Tibial artery (tissue), 4 donors: ENCODE data around the gene PI4K2A.
A peak's percentile ranks its signal among the peaks of the same experiment; 100 is the strongest.

Source experiments
- DNase-seq, 2 donors: peaks; one replicate each; pipeline ENCODE4 v3.0.0-alpha.2; 2019
- H3K27ac ChIP-seq, 2 donors: fragments of 200-600 bp; sonication (generic) in 1 of 2; 1 replicate in 1 of 2; 2 replicates in 1 of 2; pipeline ENCODE4 v1.5.1; 2018 to 2019; ENCODE audit warnings: mild to moderate bottlenecking in 1 of 2
- H3K27me3 ChIP-seq, 2 donors: fragments of 200-600 bp; sonication (generic) in 1 of 2; one replicate each; pipeline versions ENCODE4 v1.5.1 to v1.6.0; 2016 to 2019
- H3K36me3 ChIP-seq, 3 donors: fragments of 200-600 bp; sonication (generic) in 2 of 3; one replicate each; pipeline ENCODE4 v1.5.1; 2016 to 2019; ENCODE audit warnings: mild to moderate bottlenecking in 2 of 3
- H3K4me1 ChIP-seq, 4 donors: fragments of 200-600 bp; sonication (generic) in 2 of 4; 1 replicate in 3 of 4; 2 replicates in 1 of 4; pipeline ENCODE4 v1.5.1; 2016 to 2019
- H3K4me3 ChIP-seq, 2 donors: fragments of 200-600 bp; sonication (generic) in 1 of 2; 1 replicate in 1 of 2; 2 replicates in 1 of 2; pipeline ENCODE4 v1.5.1; 2018 to 2019; ENCODE audit warnings: mild to moderate bottlenecking in 2 of 2
- H3K9me3 ChIP-seq, 3 donors: fragments of 200-600 bp; sonication (generic) in 1 of 3; one replicate each; pipeline ENCODE4 v1.5.1; 2016 to 2019
- CTCF ChIP-seq, 2 experiments: fragments of 200-600 bp in 1 of 2; fragments of 450-650 bp in 1 of 2; IDR thresholded peaks; one replicate each; pipeline ENCODE4 v1.5.1; 2017 to 2019; ENCODE audit warnings: antibody characterized with exemption in 2 of 2, mild to moderate bottlenecking in 1 of 2, moderate library complexity in 1 of 2
- intact Hi-C: fragments of 100-400 bp; cut with DNase I; formaldehyde crosslinking; loops from one replicate; pipeline ENCODE4 v1.15.0; 2023; ENCODE audit warnings: low total_unique reads

Gene PI4K2A

DNA sequence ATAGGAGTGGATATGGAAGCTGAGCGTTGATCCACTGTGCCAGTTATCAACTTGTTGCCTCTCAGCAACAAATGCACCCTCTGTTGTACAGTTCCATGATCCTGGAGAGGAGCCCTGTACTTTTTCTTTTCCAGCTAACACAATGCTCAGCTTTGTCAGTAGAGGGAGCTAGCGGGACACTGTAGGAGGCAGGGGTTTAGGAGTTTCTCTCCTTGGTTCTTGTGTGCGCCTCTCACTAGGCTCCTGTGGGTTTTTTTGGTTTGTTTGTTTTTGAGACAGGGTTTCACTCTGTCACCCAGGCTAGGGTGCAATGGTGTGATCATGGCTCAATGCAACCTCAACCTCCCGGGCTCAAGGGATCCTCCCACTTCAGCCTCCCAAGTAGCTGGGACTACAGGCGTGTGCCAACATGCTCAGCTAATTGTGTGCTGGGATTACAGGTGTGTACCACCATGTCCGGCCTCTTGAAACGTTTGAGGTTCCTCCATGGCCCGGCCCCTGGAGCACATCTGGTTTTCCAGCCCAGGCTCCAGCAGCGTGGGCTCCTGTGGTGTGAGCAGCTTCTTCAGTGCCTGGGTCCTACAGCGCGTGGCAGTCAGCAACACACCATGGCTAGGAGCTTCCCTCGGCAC is 61.1 kb downstream of the PI4K2A start:
- Histone ChIP-seq H3K27ac (no peak overlapping the region), H3K9me3 (no peaks in the 10 kb centered on the region), H3K36me3 (no peaks in the 10 kb centered on the region), H3K4me3 (no peak overlapping the region), H3K27me3 (no peaks in the 10 kb centered on the region), H3K4me1 (peaks cover 0 to 11% (median 5%) of the 10 kb centered on the region in 4 donors)
- intact Hi-C loops = no loop called here
- peak in 1 of 2 donors; percentile 61 for DNase-seq
- peak; percentile 86 to 91 for TF ChIP-seq CTCF (IDR thresholded peaks at IDR 0.05)

- Histone ChIP-seq H3K27ac (no peak overlapping the region), H3K9me3 (no peaks in the 10 kb centered on the region), H3K4me1 (peaks cover 4 to 27% (median 17%) of the 10 kb centered on the region in 4 donors), H3K36me3 (no peaks in the 10 kb centered on the region), H3K27me3 (no peaks in the 10 kb centered on the region), H3K4me3 (no peak overlapping the region)
- no peak for TF ChIP-seq CTCF (IDR thresholded peaks at IDR 0.05)
- peak in 1 of 2 donors; percentile 23 for DNase-seq
- intact Hi-C loops = no loop called here
These were observed 63.1 kb downstream of the PI4K2A start for GRCh38 chr10:97703398-97704067.

DNA sequence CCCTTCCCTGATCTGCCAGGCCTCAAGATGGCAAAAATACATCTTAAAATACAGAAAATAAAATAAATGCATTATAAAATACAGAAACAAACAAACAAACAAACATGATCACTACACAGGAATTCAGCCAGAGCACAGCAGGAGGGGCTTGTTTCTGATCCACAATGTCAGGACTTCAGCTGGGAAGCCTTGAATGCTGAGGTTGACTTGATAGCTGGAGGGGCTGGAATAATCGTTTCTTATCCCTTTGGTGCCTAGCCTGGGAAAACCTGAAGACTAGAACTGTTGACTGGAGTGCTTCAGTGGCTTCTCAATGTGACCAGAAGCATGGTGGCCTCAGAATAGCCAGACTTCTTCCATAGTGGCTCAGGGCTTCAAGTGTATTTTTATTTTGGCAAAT is 63.9 kb downstream of the PI4K2A start:
- intact Hi-C loops = no loop called here
- no peaks in the 10 kb centered on the region for H3K27me3 ChIP-seq
- peaks cover 4 to 34% (median 23%) of the 10 kb centered on the region in 4 donors for H3K4me1 ChIP-seq
- TF ChIP-seq CTCF (IDR thresholded peaks at IDR 0.05) = no peak
- H3K9me3 ChIP-seq = no peaks in the 10 kb centered on the region
- H3K27ac ChIP-seq = no peak overlapping the region
- no peak overlapping the region for H3K4me3 ChIP-seq
- H3K36me3 ChIP-seq = no peaks in the 10 kb centered on the region
- no peak for DNase-seq

DNA sequence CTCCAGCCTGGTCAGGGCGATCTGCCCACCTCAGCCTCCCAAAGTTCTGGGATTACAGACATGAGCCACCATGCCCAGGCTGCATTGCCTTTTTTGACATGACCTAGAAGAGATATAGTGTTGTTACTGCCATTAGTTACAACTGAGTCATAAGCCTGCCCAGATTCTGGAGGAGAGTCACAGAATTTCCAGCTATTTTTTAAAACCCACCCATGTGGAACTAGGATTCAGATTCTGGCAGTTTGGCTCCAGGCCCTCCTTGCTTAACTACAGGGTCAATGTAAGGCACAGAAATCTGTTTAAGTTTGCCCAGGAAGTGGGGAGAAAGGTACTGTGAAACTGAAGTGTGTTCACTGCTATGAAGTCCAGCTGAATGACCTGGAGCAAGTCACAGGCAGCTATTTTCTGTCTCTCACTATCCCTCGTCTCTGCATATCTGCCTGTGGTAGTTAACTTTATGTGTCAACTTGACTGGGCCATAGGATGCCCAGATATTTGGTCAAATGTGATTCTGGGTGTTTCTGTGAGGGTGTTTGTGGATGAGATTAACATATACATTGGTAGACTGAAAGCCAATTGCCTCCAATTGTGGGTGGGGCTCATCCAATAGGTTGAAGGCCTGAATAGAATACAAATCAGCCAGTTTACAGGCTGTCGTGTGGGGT is 64.7 kb downstream of the PI4K2A start:
- H3K27me3 ChIP-seq = no peaks in the 10 kb centered on the region
- no peak overlapping the region for H3K27ac ChIP-seq
- H3K4me1 ChIP-seq = peaks cover 4 to 41% (median 28%) of the 10 kb centered on the region in 4 donors
- intact Hi-C loops = no loop called here
- peak in 1 of 2 donors; percentile 21 for DNase-seq
- TF ChIP-seq CTCF (IDR thresholded peaks at IDR 0.05) = no peak
- no peaks in the 10 kb centered on the region for H3K36me3 ChIP-seq
- H3K4me3 ChIP-seq = no peak overlapping the region
- no peaks in the 10 kb centered on the region for H3K9me3 ChIP-seq

- no peaks in the 10 kb centered on the region for H3K9me3 ChIP-seq
- no peaks in the 10 kb centered on the region for H3K36me3 ChIP-seq
- peak overlapping the region; percentile 58 to 65 for H3K27ac ChIP-seq
- DNase-seq = peak in 1 of 2 donors; percentile 67
- no peak for TF ChIP-seq CTCF (IDR thresholded peaks at IDR 0.05)
- H3K27me3 ChIP-seq = no peaks in the 10 kb centered on the region
- intact Hi-C loops = no loop called here
- peaks cover 4 to 57% (median 39%) of the 10 kb centered on the region in 4 donors for H3K4me1 ChIP-seq
- no peak overlapping the region for H3K4me3 ChIP-seq
These were observed 66.8 kb downstream of the PI4K2A start for GRCh38 chr10:97707134-97707861.
